Endothelial cell of umbilical vein (primary cell): ENCODE data around the gene PCYOX1L. TPM values are rescaled to one million over a fixed set of nuclear protein-coding genes. Genes with fewer than 3 reads are reported as not detected.

Experiments used
- BruUV-seq: library from RNA; stranded (reverse); fragments of 400-500 nt; replicated peaks from 2 replicates; lab custom pipeline; 2021; lab: Mats Ljungman, UMichigan
- CTCF ChIA-PET: fragments of 300-600, 350-600 bp; sonication (Branson Sonifier 250); formaldehyde crosslinking; loops from one replicate; lab custom pipeline; 2021; ENCODE audit warnings: antibody characterized with exemption, inconsistent platforms; lab: Charles Lee
- POLR2A ChIA-PET: fragments of 300-600, 350-600 bp; sonication (Branson Sonifier 250); formaldehyde crosslinking; loops from one replicate; lab custom pipeline; 2021; ENCODE audit warnings: antibody characterized with exemption, inconsistent platforms; lab: Charles Lee
- DNase-seq: peaks from one replicate; pipeline ENCODE4 v3.0.0-alpha.2; 2011; ENCODE audit warnings: low read depth, low spot score
- FAIRE-seq: peaks from 2 replicates; lab custom pipeline; 2011; peaks lifted over from hg19 to GRCh38; lab: Jason Lieb, UNC
- H2AFZ ChIP-seq: 2 replicates; pipeline ENCODE4 v1.6.0; 2012; ENCODE audit warnings: low read depth, low read length, control low read depth, inconsistent platforms
- H3K27ac ChIP-seq: 2 replicates; pipeline ENCODE4 v1.5.1; 2011; ENCODE audit warnings: low read depth, mild to moderate bottlenecking, control low read depth, low read length, moderate library complexity; ENCODE audit not compliant: insufficient read depth
- H3K27me3 ChIP-seq, 2 experiments: 2 replicates each; pipeline versions ENCODE4 v1.6.0 to v1.6.1; 2011; ENCODE audit warnings: low read length in 2 of 2, mixed read lengths in 1 of 2; ENCODE audit not compliant: control insufficient read depth in 2 of 2, insufficient read depth in 2 of 2
- H3K36me3 ChIP-seq, 2 experiments: 2 replicates in 1 of 2; 3 replicates in 1 of 2; pipeline ENCODE4 v1.5.1; 2011; ENCODE audit warnings: low read length in 2 of 2, mild to moderate bottlenecking in 1 of 2, moderate library complexity in 1 of 2; ENCODE audit not compliant: control insufficient read depth in 2 of 2, insufficient read depth in 2 of 2; ENCODE audit errors: extremely low read depth in 1 of 2
- H3K4me1 ChIP-seq: 3 replicates; pipeline ENCODE4 v1.5.1; 2011; ENCODE audit warnings: mild to moderate bottlenecking, low read length; ENCODE audit not compliant: control insufficient read depth, insufficient read depth; ENCODE audit errors: extremely low read depth
- H3K4me2 ChIP-seq: 2 replicates; pipeline ENCODE4 v1.6.1; 2011; ENCODE audit warnings: low read length, control low read depth, mixed read lengths; ENCODE audit not compliant: insufficient read depth
- H3K4me3 ChIP-seq, 3 experiments: fragments of 200-600 bp in 1 of 3; sonication (generic), shearing (Covaris generic) in 1 of 3; replicated peaks in 1 of 3; 2 replicates each; pipeline ENCODE4 v1.5.1; 2011 to 2016; ENCODE audit warnings: control low read depth in 3 of 3, low read length in 3 of 3, mild to moderate bottlenecking in 2 of 3, inconsistent platforms in 1 of 3, low read depth in 1 of 3, moderate library complexity in 1 of 3; ENCODE audit not compliant: insufficient read depth in 1 of 3
- H3K79me2 ChIP-seq: 2 replicates; pipeline ENCODE4 v1.6.0; 2012; ENCODE audit warnings: low read length, inconsistent platforms; ENCODE audit not compliant: control insufficient read depth, insufficient read depth
- H3K9ac ChIP-seq: replicated peaks from 2 replicates; pipeline ENCODE3; 2011; ENCODE audit warnings: low read length, control low read depth; ENCODE audit not compliant: insufficient read depth; ENCODE audit errors: extremely low read depth
- H3K9me1 ChIP-seq: replicated peaks from 3 replicates; pipeline ENCODE4 v1.6.0; 2011; ENCODE audit warnings: mild to moderate bottlenecking, low read length; ENCODE audit not compliant: control insufficient read depth, insufficient read depth; ENCODE audit errors: extremely low read depth
- H3K9me3 ChIP-seq: replicated peaks from 2 replicates; pipeline ENCODE4 v1.5.1; 2012; ENCODE audit warnings: low read length, inconsistent platforms; ENCODE audit not compliant: control insufficient read depth, insufficient read depth
- H4K20me1 ChIP-seq: replicated peaks from 2 replicates; pipeline ENCODE3; 2011; ENCODE audit warnings: mild to moderate bottlenecking, low read length; ENCODE audit not compliant: control insufficient read depth, insufficient read depth; ENCODE audit errors: extremely low read depth
- EZH2 ChIP-seq: IDR thresholded peaks from 2 replicates; pipeline ENCODE4 v1.6.1; 2012; ENCODE audit warnings: borderline replicate concordance, low read depth, mild to moderate bottlenecking, moderate library complexity, low read length, inconsistent platforms; ENCODE audit not compliant: severe bottlenecking
- FOS ChIP-seq: IDR thresholded peaks from 2 replicates; pipeline ENCODE4 v1.6.1; 2011; ENCODE audit warnings: mild to moderate bottlenecking, low read length, moderate library complexity, borderline replicate concordance; ENCODE audit not compliant: insufficient read depth
- GATA2 ChIP-seq: IDR thresholded peaks from 2 replicates; pipeline ENCODE4 v1.7.0; 2011; ENCODE audit warnings: low read depth, mild to moderate bottlenecking, moderate library complexity, mixed read lengths, low read length; ENCODE audit not compliant: insufficient read length, insufficient read depth
- JUN ChIP-seq: IDR thresholded peaks from 2 replicates; pipeline ENCODE4 v1.6.1; 2011; ENCODE audit warnings: borderline replicate concordance, low read depth; ENCODE audit not compliant: insufficient read length, insufficient read depth
- MYC ChIP-seq: IDR thresholded peaks from one replicate; pipeline ENCODE4 v1.6.1; 2011; ENCODE audit warnings: mild to moderate bottlenecking, low read depth, low read length
- POLR2A ChIP-seq: IDR thresholded peaks from 2 replicates; pipeline ENCODE4 v1.6.1; 2012; ENCODE audit warnings: low read depth, mild to moderate bottlenecking, control low read depth, low read length
- POLR2AphosphoS5 ChIP-seq: IDR thresholded peaks from 2 replicates; pipeline ENCODE4 v1.6.1; 2012; ENCODE audit warnings: low read depth, mild to moderate bottlenecking, control low read depth, low read length, moderate library complexity; ENCODE audit not compliant: insufficient read depth
- dilution Hi-C: fragments of 300-500 bp; cut with MboI; formaldehyde crosslinking; loops from one replicate; pipeline ENCODE4 v1.15.0; 2019; ENCODE audit warnings: low sequenced_read_pairs; ENCODE audit not compliant: extremely low pct_ligation_motif_present
- intact Hi-C: fragments of 100-400 bp; cut with micrococcal nuclease; formaldehyde crosslinking; loops from one replicate; pipeline ENCODE4 v1.10.0; 2022
- polyA plus RNA-seq, 4 experiments: library from polyadenylated mRNA; depleted of rRNA in 3 of 4; stranded (reverse) in 3 of 4; unstranded in 1 of 4; fragments of >200 nt; gene quantifications; 2 replicates each; pipeline versions ENCODE4 v1.2.1 to v1.2.3, GENCODE V29; 2011 to 2012; ENCODE audit warnings: missing spikeins in 1 of 4
- total RNA-seq: library from RNA; stranded (reverse); gene quantifications from 2 replicates; pipeline ENCODE4 v1.2.3, GENCODE V29; 2021
- TF ChIP-seq, protein P1 (sequence below): IDR thresholded peaks from 2 replicates; pipeline ENCODE4 v1.6.1; 2011; ENCODE audit not compliant: insufficient read depth, insufficient read length
- TF ChIP-seq, protein P2 (sequence below), 2 donors: IDR thresholded peaks; 1 replicate in 1 of 2; 2 replicates in 1 of 2; pipeline ENCODE4 v1.5.1; 2011; ENCODE audit warnings: low read length in 2 of 2, mild to moderate bottlenecking in 2 of 2, moderate library complexity in 2 of 2, control low read depth in 1 of 2, inconsistent platforms in 1 of 2, low read depth in 1 of 2; ENCODE audit not compliant: insufficient read depth in 1 of 2; ENCODE audit errors: extremely low read depth in 1 of 2

PCYOX1L gene
- total and polyA plus RNA-seq, 2 donors (not counting 3 experiments of a cell fraction or from before 2014, with no cell fraction given) = 23.3 to 28.1 TPM

GRCh38 chr5:149376711-149377447 lies 19.0 kb downstream of the PCYOX1L start:
- Histone ChIP-seq H3K9me1 (no peaks in the 10 kb centered on the region), H3K36me3 (no peaks in the 10 kb centered on the region), H3K4me2 (no peak overlapping the region), H3K27ac (no peak overlapping the region), H3K79me2 (no peaks in the 10 kb centered on the region), H3K4me1 (no peaks in the 10 kb centered on the region), H3K9me3 (no peaks in the 10 kb centered on the region), H3K4me3 (no peak overlapping the region), H4K20me1 (no peaks in the 10 kb centered on the region), H3K27me3 (no peaks in the 10 kb centered on the region), H2AFZ (no peak overlapping the region), H3K9ac (no peak overlapping the region)
- intact Hi-C loops = no loop called here
- TF ChIP-seq MYC (no peak), EZH2 (no peak), FOS (no peak), POLR2A (no peak), GATA2 (no peak), JUN (no peak), POLR2AphosphoS5 (no peak)
- TF ChIP-seq, protein P1, sequence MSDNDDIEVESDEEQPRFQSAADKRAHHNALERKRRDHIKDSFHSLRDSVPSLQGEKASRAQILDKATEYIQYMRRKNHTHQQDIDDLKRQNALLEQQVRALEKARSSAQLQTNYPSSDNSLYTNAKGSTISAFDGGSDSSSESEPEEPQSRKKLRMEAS = no peak
- TF ChIP-seq, protein P2, sequence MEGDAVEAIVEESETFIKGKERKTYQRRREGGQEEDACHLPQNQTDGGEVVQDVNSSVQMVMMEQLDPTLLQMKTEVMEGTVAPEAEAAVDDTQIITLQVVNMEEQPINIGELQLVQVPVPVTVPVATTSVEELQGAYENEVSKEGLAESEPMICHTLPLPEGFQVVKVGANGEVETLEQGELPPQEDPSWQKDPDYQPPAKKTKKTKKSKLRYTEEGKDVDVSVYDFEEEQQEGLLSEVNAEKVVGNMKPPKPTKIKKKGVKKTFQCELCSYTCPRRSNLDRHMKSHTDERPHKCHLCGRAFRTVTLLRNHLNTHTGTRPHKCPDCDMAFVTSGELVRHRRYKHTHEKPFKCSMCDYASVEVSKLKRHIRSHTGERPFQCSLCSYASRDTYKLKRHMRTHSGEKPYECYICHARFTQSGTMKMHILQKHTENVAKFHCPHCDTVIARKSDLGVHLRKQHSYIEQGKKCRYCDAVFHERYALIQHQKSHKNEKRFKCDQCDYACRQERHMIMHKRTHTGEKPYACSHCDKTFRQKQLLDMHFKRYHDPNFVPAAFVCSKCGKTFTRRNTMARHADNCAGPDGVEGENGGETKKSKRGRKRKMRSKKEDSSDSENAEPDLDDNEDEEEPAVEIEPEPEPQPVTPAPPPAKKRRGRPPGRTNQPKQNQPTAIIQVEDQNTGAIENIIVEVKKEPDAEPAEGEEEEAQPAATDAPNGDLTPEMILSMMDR (IDR thresholded peaks at IDR 0.05; ENCODE audit: extremely low read depth in 1 of 2, insufficient read depth in 1 of 2, low read depth in 1 of 2, low read length in 2 of 2) = no peak
- DNase-seq (no peak), FAIRE-seq (no peak)
- no TSS peak for BruUV-seq
- dilution Hi-C loops = no loop called here
- CTCF ChIA-PET = interaction anchor here (0.7 to 1.3 kb wide), 2 partner anchors 10 to 57 kb away, joined by 3 to 4 read pairs; no protein-coding TSS in a partner anchor
- POLR2A ChIA-PET = no interaction called here
